Body of pancreas (tissue), 4 donors: ENCODE data around the gene SLC35D1. TPM values are rescaled to one million over a fixed set of nuclear protein-coding genes. Genes with fewer than 3 reads are reported as not detected.
"Not testable (repeated sequence)": the region's sequence is repeated elsewhere in the genome, so short reads cannot be mapped to it uniquely, and the experiment has no call there.

Experiments
- ATAC-seq: fragments of 150-250 bp; one replicate; pipeline ENCODE4 v1.9.1; 2016
- DNase-seq, 4 donors: peaks; one replicate each; pipeline ENCODE4 v3.0.0-alpha.2; 2019
- H3K27ac ChIP-seq, 4 donors: fragments of 200-600 bp; sonication (generic); 1 replicate in 3 of 4; 2 replicates in 1 of 4; pipeline versions ENCODE4 v1.5.1 to v1.6.1; 2016 to 2019; ENCODE audit warnings: mild to moderate bottlenecking in 1 of 4, mixed read lengths in 1 of 4, moderate library complexity in 1 of 4
- H3K27me3 ChIP-seq, 2 donors: fragments of 200-600 bp; sonication (generic); one replicate each; pipeline ENCODE4 v1.6.0; 2016; ENCODE audit warnings: mild to moderate bottlenecking in 1 of 2
- H3K36me3 ChIP-seq, 2 donors: fragments of 200-600 bp; sonication (generic); replicated peaks in 1 of 2; 2 replicates each; pipeline ENCODE4 v1.5.1; 2016; ENCODE audit warnings: low read depth in 2 of 2; ENCODE audit not compliant: insufficient read depth in 1 of 2
- H3K4me1 ChIP-seq: fragments of 200-600 bp; sonication (generic); one replicate; pipeline ENCODE4 v1.6.0; 2016
- H3K4me3 ChIP-seq, 2 donors: fragments of 200-600 bp; sonication (generic); 1 replicate in 1 of 2; 2 replicates in 1 of 2; pipeline ENCODE4 v1.5.1; 2016 to 2019
- H3K9me3 ChIP-seq, 3 donors: fragments of 200-600 bp; sonication (generic); 1 replicate in 2 of 3; 2 replicates in 1 of 3; pipeline ENCODE4 v1.5.1; 2016
- CTCF ChIP-seq, 7 experiments: fragments of 450-650 bp in 4 of 7; fragments of 200-600 bp in 3 of 7; sonication (generic) in 3 of 7; IDR thresholded peaks; one replicate each; pipeline ENCODE4 v1.5.1; 2016 to 2019; ENCODE audit warnings: antibody characterized with exemption in 7 of 7
- POLR2A ChIP-seq, 3 donors: fragments of 450-650 bp; IDR thresholded peaks; one replicate each; pipeline ENCODE4 v1.6.1; 2016; ENCODE audit warnings: antibody characterized with exemption in 3 of 3, mild to moderate bottlenecking in 2 of 3
- WGBS, 2 donors: methylation state at CpG; one replicate each; pipeline ENCODE4 v1.1.5; 2017; 5-methylcytosine and 5-hydroxymethylcytosine counted together
- intact Hi-C: fragments of 100-400 bp; cut with DNase I; formaldehyde crosslinking; loops from one replicate; pipeline ENCODE4 v1.15.1; 2023
- total RNA-seq, 2 donors: library from RNA; depleted of rRNA; stranded (reverse); fragments of >200 nt; gene quantifications; one replicate each; pipeline ENCODE4 v1.1.0, GENCODE V29; 2016

SLC35D1 gene
- total RNA-seq, 2 donors from 2014 or later: 5.6 to 9.9 TPM

DNA sequence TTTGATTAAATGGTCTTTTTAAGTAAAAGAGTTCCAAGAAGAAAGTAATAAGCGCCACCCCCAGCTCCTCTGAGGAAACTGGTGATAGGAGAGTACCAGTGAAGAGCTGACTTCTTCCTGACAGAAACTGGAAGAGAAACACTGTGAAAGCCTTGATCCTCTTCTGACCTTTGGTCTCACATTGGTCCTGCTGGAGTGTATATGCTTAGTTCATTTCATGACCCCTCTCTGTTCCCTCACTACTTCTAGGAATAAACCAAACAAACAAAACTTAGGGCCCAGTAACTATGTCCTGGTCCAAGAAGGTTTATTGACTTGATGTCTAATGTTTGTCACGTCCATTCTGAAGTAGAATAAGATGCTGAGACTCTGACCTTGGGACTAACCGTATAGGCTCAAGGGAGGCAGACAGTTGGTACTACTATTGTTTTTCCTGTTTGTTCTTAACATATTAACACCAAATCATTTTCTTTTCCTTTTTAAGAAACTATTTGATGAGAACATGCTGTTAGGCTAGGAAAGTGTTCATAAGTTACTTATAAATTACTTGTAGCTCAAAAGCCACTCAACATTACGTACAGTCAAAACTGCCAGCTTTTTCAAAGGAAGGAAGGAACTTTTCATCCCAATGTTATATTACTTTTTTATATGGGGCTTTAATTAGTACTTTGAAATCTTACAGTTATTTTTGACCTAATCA is 71.2 kb downstream of the SLC35D1 start:
- peaks cover 26% of the 10 kb centered on the region for H3K4me1 ChIP-seq
- intact Hi-C loops: no loop called here
- no peaks in the 10 kb centered on the region for H3K27me3 ChIP-seq
- no peaks in the 10 kb centered on the region for H3K9me3 ChIP-seq
- 59 to 71% methylated on average over 4 of the region's 4 CpGs for WGBS, 2 donors
- H3K4me3 ChIP-seq: no peak overlapping the region
- H3K27ac ChIP-seq: no peak overlapping the region
- no peak for ATAC-seq
- peaks cover 0 to 4% of the 10 kb centered on the region in 2 donors for H3K36me3 ChIP-seq
- DNase-seq: no peak
- no peak for TF ChIP-seq POLR2A (IDR thresholded peaks at IDR 0.05)
- TF ChIP-seq CTCF (IDR thresholded peaks at IDR 0.05): no peak

DNA sequence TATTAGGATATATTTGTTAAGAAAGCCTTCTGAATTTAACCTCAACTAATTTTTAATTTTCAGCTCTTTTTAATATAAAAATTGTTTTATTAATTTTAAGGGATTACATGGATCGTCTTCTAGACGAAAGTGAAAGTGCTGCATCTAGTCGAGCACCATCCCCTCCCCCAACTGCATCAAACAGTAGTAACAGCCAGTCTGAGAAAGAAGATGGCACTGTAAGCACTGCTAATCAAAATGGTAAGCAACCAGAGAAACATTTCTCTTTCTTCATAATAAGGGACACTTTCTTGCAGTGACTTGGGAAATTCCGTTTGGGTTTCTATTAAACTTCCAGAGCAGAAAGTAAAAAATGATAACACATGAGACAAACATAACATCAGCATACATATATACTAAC is 72.3 kb downstream of the SLC35D1 start:
- TF ChIP-seq POLR2A (IDR thresholded peaks at IDR 0.05) (no peak), CTCF (IDR thresholded peaks at IDR 0.05) (no peak)
- peaks cover 26% of the 10 kb centered on the region for H3K4me1 ChIP-seq
- H3K36me3 ChIP-seq: peaks cover 0 to 9% of the 10 kb centered on the region in 2 donors
- peak in 1 of 4 donors; percentile 30 for DNase-seq
- no peak overlapping the region for H3K4me3 ChIP-seq
- WGBS, 2 donors: 63 to 67% methylated on average over 4 of the region's 4 CpGs
- no peaks in the 10 kb centered on the region for H3K27me3 ChIP-seq
- intact Hi-C loops: no loop called here
- no peak overlapping the region for H3K27ac ChIP-seq
- no peaks in the 10 kb centered on the region for H3K9me3 ChIP-seq
- ATAC-seq: no peak

GRCh38 chr1:66980745-66981367 is 73.1 kb downstream of the SLC35D1 start:
- intact Hi-C loops: no loop called here
- no peak overlapping the region for H3K4me3 ChIP-seq
- H3K4me1 ChIP-seq: peaks cover 26% of the 10 kb centered on the region
- DNase-seq (peak in 1 of 4 donors; percentile 20), ATAC-seq (peak; percentile 85)
- TF ChIP-seq CTCF (IDR thresholded peaks at IDR 0.05) (no peak), POLR2A (IDR thresholded peaks at IDR 0.05) (no peak)
- WGBS, 2 donors: 85 to 88% methylated on average over 1 of the region's 1 CpG
- H3K36me3 ChIP-seq: peaks cover 0 to 9% of the 10 kb centered on the region in 2 donors
- no peaks in the 10 kb centered on the region for H3K27me3 ChIP-seq
- peak overlapping the region in 1 of 4 donors; percentile 16 for H3K27ac ChIP-seq
- H3K9me3 ChIP-seq: no peaks in the 10 kb centered on the region

- 94 to 98% methylated on average over 11 of the region's 11 CpGs for WGBS, 2 donors
Observed at GRCh38 chr1:66979621-66980020, 74.3 kb downstream of the SLC35D1 start.

DNA sequence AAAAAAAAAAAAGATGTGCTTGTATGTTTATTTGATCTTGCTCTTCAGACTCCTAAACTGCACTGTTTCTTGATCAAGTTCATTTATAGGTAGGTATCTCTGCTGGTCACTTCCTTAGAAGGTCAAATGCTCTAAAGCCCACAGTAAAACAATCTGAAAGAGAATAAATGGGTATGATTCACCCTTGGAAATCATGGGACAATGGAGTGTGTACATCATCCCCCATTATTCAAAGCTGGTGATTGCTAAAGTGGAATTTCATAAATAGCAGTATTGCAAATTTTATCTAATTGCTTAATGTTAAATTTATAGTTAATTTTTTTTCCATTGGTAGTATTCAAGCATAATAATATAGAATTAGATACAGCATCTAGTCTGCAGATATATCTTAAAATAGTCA is 75.7 kb downstream of the SLC35D1 start:
- ATAC-seq: no peak
- Histone ChIP-seq H3K9me3 (no peaks in the 10 kb centered on the region), H3K27me3 (no peaks in the 10 kb centered on the region), H3K27ac (no peak overlapping the region), H3K4me3 (no peak overlapping the region), H3K4me1 (peaks cover 12% of the 10 kb centered on the region), H3K36me3 (peaks cover 0 to 9% of the 10 kb centered on the region in 2 donors)
- DNase-seq: no peak
- intact Hi-C loops: no loop called here
- TF ChIP-seq POLR2A (IDR thresholded peaks at IDR 0.05) (no peak), CTCF (IDR thresholded peaks at IDR 0.05) (no peak)

More at GRCh38 chr1:66979621-66980020, 74.3 kb downstream of the SLC35D1 start:
- H3K27ac ChIP-seq, ATAC-seq, DNase-seq, H3K36me3 ChIP-seq, intact Hi-C loops, H3K4me3 ChIP-seq, H3K27me3 ChIP-seq, H3K9me3 ChIP-seq: not testable (repeated sequence)
- peaks cover 20% of the 10 kb centered on the region for H3K4me1 ChIP-seq
